Kidney (tissue), 14 donors: ENCODE data around the gene MBOAT1. TPM values are rescaled to one million over a fixed set of nuclear protein-coding genes. Genes with fewer than 3 reads are reported as not detected.
A peak's percentile ranks its signal among the peaks of the same experiment; 100 is the strongest.

Experiments
- DNase-seq, 5 donors: peaks; one replicate each; pipeline ENCODE4 v3.0.0-alpha.2; 2013 to 2020
- FAIRE-seq: peaks from 2 replicates; lab custom pipeline; 2012; peaks lifted over from hg19 to GRCh38; lab: Jason Lieb, UNC
- H3K27ac ChIP-seq, 2 donors: one replicate each; pipeline ENCODE4 v1.7.0; 2013; ENCODE audit warnings: low read depth in 2 of 2, low read length in 2 of 2, inconsistent platforms in 1 of 2
- H3K27me3 ChIP-seq: one replicate; pipeline ENCODE4 v1.7.1; 2013; ENCODE audit warnings: low read length, inconsistent platforms; ENCODE audit not compliant: control insufficient read depth, insufficient read depth
- H3K36me3 ChIP-seq, 3 donors: one replicate each; pipeline versions ENCODE4 v1.7.0 to v1.7.1; 2013; ENCODE audit warnings: low read length in 3 of 3, control low read depth in 1 of 3, inconsistent platforms in 1 of 3; ENCODE audit not compliant: insufficient read depth in 3 of 3, control insufficient read depth in 2 of 3
- H3K4me1 ChIP-seq, 3 donors: one replicate each; pipeline versions ENCODE4 v1.7.0 to v1.7.1; 2013; ENCODE audit warnings: low read length in 3 of 3, inconsistent platforms in 1 of 3, low read depth in 1 of 3; ENCODE audit not compliant: control insufficient read depth in 2 of 3, insufficient read depth in 2 of 3
- H3K4me3 ChIP-seq, 3 donors: one replicate each; pipeline versions ENCODE4 v1.7.0 to v1.8.1; 2013; ENCODE audit warnings: low read length in 3 of 3, control low read depth in 1 of 3, inconsistent platforms in 1 of 3
- H3K9ac ChIP-seq, 3 donors: one replicate each; pipeline versions ENCODE4 v1.7.0 to v1.7.1; 2013; ENCODE audit warnings: low read length in 3 of 3, control low read depth in 1 of 3, inconsistent platforms in 1 of 3
- H3K9me3 ChIP-seq, 3 donors: one replicate each; pipeline versions ENCODE4 v1.7.0 to v1.7.1; 2013; ENCODE audit warnings: low read length in 3 of 3, control low read depth in 1 of 3, inconsistent platforms in 1 of 3; ENCODE audit not compliant: control insufficient read depth in 2 of 3, insufficient read depth in 1 of 3
- intact Hi-C: fragments of 100-400 bp; cut with DNase I; formaldehyde crosslinking; loops from one replicate; pipeline ENCODE4 v1.11.1; 2022
- polyA plus RNA-seq: library from polyadenylated mRNA; stranded (reverse); fragments of 350-450 nt; fragmentation: Illumina TruSeq; extraction: RNeasy Lipid Tissue Mini Kit (QIAGEN cat#74804); gene quantifications from one replicate; pipeline ENCODE4 v1.2.3, GENCODE V29; 2014; ENCODE audit warnings: low read depth, low replicate concordance; ENCODE audit not compliant: insufficient read depth
- total RNA-seq: library from RNA; stranded (reverse); fragmentation: NEBNext Ultra II Directional; extraction: Animal tissue kit (Norgen Biotek cat#: 25700); gene quantifications from one replicate; pipeline ENCODE4 v1.2.1, GENCODE V29; 2021
- TF ChIP-seq, protein P1 (sequence below): IDR thresholded peaks from 3 replicates; pipeline ENCODE4 v1.5.1; 2012; ENCODE audit warnings: mild to moderate bottlenecking, moderate library complexity, borderline replicate concordance; ENCODE audit not compliant: insufficient read depth; ENCODE audit errors: extremely low read depth
- donor health status: control.
- donor health status: control.
- donor health status: control.
- donor health status: control.
- donor health status: control.
- donor health status: DM: yes; HTN: yes; CAD: no.
- donor health status: Normal renal cell carcinoma (clear cell type).

MBOAT1 gene
- total and polyA plus RNA-seq, 2 donors from 2014 or later = 1.9 to 15.1 TPM

DNA sequence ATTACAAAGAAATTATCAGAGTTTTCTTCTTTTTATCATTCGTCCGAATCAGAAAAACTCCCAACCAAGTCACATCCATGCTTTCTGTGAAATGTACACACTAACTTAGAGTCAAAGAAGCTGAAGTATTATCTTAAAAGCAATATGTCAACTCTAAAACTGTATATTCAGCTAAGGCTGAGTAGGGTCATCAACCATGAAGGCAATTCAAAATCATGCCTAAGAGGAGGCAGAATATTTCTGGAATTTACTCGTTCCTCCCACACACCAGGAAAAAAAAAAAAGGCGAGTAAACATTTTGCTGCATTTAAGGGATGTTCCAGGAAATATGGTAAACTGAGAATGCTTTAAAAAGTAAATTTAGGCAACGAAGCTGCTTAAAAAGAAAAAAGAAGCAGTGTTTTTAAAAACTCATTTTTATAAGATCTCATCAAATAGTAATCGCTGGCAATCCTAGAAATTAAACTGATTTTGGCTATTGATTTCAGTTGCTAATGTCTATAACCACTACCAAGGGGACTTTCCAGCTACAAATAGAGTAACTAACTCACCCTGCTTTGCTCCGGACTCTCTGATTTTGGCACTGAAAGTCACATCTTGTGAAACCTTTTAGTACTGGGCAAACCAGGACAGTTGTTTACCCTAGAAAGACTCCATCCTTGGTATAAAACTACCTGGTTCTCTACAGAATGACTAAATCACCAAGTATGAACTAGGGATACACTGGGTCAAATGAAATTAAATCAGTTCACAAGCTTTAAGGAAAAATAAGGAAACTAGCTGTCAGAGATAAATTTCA lies 82.8 kb downstream of the MBOAT1 start:
- no peak for FAIRE-seq
- intact Hi-C loops = no loop called here

GRCh38 chr6:20128018-20128417 lies 84.3 kb downstream of the MBOAT1 start:
- H3K9me3 ChIP-seq = no peaks in the 10 kb centered on the region
- DNase-seq (no peak), FAIRE-seq (no peak)
- no peak overlapping the region for H3K27ac ChIP-seq
- no peak overlapping the region for H3K9ac ChIP-seq
- TF ChIP-seq, protein P1, sequence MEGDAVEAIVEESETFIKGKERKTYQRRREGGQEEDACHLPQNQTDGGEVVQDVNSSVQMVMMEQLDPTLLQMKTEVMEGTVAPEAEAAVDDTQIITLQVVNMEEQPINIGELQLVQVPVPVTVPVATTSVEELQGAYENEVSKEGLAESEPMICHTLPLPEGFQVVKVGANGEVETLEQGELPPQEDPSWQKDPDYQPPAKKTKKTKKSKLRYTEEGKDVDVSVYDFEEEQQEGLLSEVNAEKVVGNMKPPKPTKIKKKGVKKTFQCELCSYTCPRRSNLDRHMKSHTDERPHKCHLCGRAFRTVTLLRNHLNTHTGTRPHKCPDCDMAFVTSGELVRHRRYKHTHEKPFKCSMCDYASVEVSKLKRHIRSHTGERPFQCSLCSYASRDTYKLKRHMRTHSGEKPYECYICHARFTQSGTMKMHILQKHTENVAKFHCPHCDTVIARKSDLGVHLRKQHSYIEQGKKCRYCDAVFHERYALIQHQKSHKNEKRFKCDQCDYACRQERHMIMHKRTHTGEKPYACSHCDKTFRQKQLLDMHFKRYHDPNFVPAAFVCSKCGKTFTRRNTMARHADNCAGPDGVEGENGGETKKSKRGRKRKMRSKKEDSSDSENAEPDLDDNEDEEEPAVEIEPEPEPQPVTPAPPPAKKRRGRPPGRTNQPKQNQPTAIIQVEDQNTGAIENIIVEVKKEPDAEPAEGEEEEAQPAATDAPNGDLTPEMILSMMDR = no peak
- H3K4me3 ChIP-seq = no peak overlapping the region
- H3K36me3 ChIP-seq = peaks cover 0 to 3% (median 0%) of the 10 kb centered on the region in 3 donors
- intact Hi-C loops = no loop called here
- H3K27me3 ChIP-seq = no peaks in the 10 kb centered on the region
- H3K4me1 ChIP-seq = peaks cover 0 to 12% (median 6%) of the 10 kb centered on the region in 3 donors

More for the DNA sequence above, 82.8 kb downstream of the MBOAT1 start:
- no peaks in the 10 kb centered on the region for H3K27me3 ChIP-seq
- H3K9ac ChIP-seq = no peak overlapping the region
- TF ChIP-seq, protein P1 = no peak
- H3K27ac ChIP-seq = no peak overlapping the region
- H3K9me3 ChIP-seq = no peaks in the 10 kb centered on the region
- no peak overlapping the region for H3K4me3 ChIP-seq
- DNase-seq = peak in 1 of 5 donors; percentile 40
- H3K36me3 ChIP-seq = no peaks in the 10 kb centered on the region
- H3K4me1 ChIP-seq = peaks cover 0 to 12% (median 6%) of the 10 kb centered on the region in 3 donors

DNA sequence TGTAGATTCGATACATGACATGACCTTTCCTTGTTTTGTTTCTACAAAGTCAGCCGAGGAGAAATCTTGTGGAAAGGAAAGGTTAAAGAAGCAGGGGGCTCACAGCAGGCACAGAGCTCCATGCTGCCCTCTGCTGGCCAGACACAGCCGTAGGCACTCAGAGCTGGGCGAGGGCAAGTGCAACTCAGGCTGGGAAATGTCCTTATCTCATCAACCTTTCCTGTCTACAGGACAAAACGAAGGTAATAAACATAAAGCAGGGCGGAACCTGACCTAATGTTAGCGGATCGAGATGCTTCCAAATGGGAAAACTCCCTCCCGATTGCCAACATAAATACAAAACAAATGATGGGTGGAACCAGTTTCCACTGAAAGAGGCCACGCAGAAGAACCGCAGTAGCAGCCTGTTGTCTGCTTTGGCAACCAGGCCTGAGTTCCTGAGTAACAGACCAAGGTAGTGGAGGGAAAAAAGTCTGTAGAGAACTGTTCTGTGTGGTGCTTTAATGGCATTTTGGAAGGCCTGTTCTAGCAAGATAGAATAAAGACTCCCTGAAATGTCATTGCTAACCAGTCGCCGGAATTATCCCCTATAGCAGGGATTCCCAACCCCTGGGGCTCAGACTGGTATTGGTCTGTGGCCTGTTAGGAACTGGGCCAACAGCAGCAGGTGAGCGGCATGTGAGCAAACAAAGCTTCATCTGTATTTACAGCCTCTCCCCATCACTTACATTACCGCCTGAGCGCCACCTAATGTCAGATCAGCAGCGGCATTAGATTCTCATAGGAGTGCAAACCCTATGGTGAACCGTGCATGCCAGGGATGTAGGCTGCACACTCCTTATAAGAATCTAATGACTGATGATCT lies 85.2 kb downstream of the MBOAT1 start:
- H3K27ac ChIP-seq = peak overlapping the region; percentile 9 to 66
- intact Hi-C loops = no loop called here
- peak overlapping the region in 1 of 3 donors; percentile 35 for H3K9ac ChIP-seq
- no peaks in the 10 kb centered on the region for H3K9me3 ChIP-seq
- H3K4me3 ChIP-seq = peak overlapping the region in 2 of 3 donors; percentile 20 to 22
- TF ChIP-seq, protein P1 = peak; percentile 80
- DNase-seq (peak; percentile 74 to 81 (median 79)), FAIRE-seq (no peak)
- H3K4me1 ChIP-seq = peaks cover 0 to 12% (median 6%) of the 10 kb centered on the region in 3 donors
- peaks cover 0 to 3% (median 0%) of the 10 kb centered on the region in 3 donors for H3K36me3 ChIP-seq
- H3K27me3 ChIP-seq = no peaks in the 10 kb centered on the region
